Measurements from ENCODE around the gene ATPAF1.

Gene ATPAF1

GRCh38 chr1:46650491-46650890, 17.7 kb downstream of the ATPAF1 start:
- no peak for DNase-seq (ENCODE audit: low read depth in 2 of 2)

GRCh38 chr1:46649764-46650163, 18.4 kb downstream of the ATPAF1 start:
- DNase-seq (ENCODE audit: low read depth in 2 of 2) = no peak

- no peak for DNase-seq (ENCODE audit: low read depth in 2 of 2)
These were observed 20.6 kb downstream of the ATPAF1 start for GRCh38 chr1:46647611-46648010.

GRCh38 chr1:46646844-46647243, 21.3 kb downstream of the ATPAF1 start:
- no peak for DNase-seq (ENCODE audit: low read depth in 2 of 2)

- DNase-seq (ENCODE audit: low read depth in 2 of 2) = no peak
These were observed 21.8 kb downstream of the ATPAF1 start for GRCh38 chr1:46646331-46646730.

- no peak for DNase-seq (ENCODE audit: low read depth in 2 of 2)
These were observed 22.3 kb downstream of the ATPAF1 start for GRCh38 chr1:46645815-46646214.

GRCh38 chr1:46643368-46643775, 24.8 kb downstream of the ATPAF1 start:
- no peak for DNase-seq (ENCODE audit: low read depth in 2 of 2)

- DNase-seq (ENCODE audit: low read depth in 2 of 2) = no peak
These were observed 26.0 kb downstream of the ATPAF1 start for GRCh38 chr1:46642115-46642680.

GRCh38 chr1:46639547-46639946, 28.6 kb downstream of the ATPAF1 start:
- no peak for DNase-seq (ENCODE audit: low read depth in 2 of 2)

- no peak for DNase-seq (ENCODE audit: low read depth in 2 of 2)
These were observed 29.2 kb downstream of the ATPAF1 start for GRCh38 chr1:46638921-46639320.

GRCh38 chr1:46637444-46638083, 30.6 kb downstream of the ATPAF1 start:
- no peak for DNase-seq (ENCODE audit: low read depth in 2 of 2)

- DNase-seq (ENCODE audit: low read depth in 2 of 2) = no peak
These were observed 33.0 kb downstream of the ATPAF1 start for GRCh38 chr1:46635205-46635604.

- no peak for DNase-seq (ENCODE audit: low read depth in 2 of 2)
These were observed 37.4 kb downstream of the ATPAF1 start for GRCh38 chr1:46630719-46631118.

GRCh38 chr1:46623743-46624644, 44.2 kb downstream of the ATPAF1 start:
- no peak for DNase-seq (ENCODE audit: low read depth in 2 of 2)

GRCh38 chr1:46622344-46622743, 45.8 kb downstream of the ATPAF1 start:
- no peak for DNase-seq (ENCODE audit: low read depth in 2 of 2)

- no peak for DNase-seq (ENCODE audit: low read depth in 2 of 2)
These were observed 46.2 kb downstream of the ATPAF1 start for GRCh38 chr1:46621930-46622329.

GRCh38 chr1:46619656-46620258, 48.4 kb downstream of the ATPAF1 start:
- DNase-seq (ENCODE audit: low read depth in 2 of 2) = no peak

GRCh38 chr1:46618754-46619415, 49.3 kb downstream of the ATPAF1 start:
- no peak for DNase-seq (ENCODE audit: low read depth in 2 of 2)

GRCh38 chr1:46617833-46618232, 50.3 kb downstream of the ATPAF1 start:
- no peak for DNase-seq (ENCODE audit: low read depth in 2 of 2)

- no peak for DNase-seq (ENCODE audit: low read depth in 2 of 2)
These were observed 50.9 kb downstream of the ATPAF1 start for GRCh38 chr1:46617108-46617800.

Measured in activated CD4-positive, alpha-beta T cell treated with anti-CD3 and anti-CD28 coated beads for 24 hours (primary cell).